ENCODE results near the gene OPRL1. TPM values are rescaled to one million over a fixed set of nuclear protein-coding genes. Genes with fewer than 3 reads are reported as not detected.
"Not testable (repeated sequence)": the region's sequence is repeated elsewhere in the genome, so short reads cannot be mapped to it uniquely, and the experiment has no call there.

OPRL1 gene
- total and polyA plus RNA-seq, 4 donors = 5.2 to 26.3 (median 18.6) TPM

DNA sequence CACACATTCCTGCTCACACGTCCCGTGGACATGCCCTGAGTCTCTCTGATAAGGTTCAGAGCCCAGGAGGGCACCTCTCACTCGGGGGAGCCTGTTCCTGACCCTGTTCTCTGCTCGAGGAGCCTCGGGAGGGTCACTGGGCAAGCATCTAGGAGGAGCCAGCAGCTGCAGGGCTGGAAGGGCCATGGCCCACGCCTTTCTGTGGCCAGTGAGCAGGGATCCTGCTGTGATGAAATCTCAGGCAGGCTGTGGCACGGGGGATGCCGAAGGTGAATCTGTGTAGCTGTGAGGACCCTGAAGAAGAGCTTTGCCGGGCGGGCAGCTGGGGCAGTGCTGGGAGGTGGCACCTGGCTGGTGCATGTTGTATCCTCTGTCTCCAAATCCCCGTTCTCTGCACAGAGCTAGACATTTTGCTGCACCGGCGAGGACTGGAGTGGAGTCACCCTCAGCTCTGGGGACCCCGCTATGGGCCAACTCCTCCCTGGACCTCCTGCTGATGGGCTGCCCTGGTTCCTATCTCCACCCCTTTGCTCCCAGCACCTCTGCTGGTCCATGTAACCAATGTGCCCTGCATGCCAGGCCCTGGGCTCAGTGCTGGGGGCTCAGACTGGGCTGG lies 34.6 kb downstream of the OPRL1 start:
- Histone ChIP-seq H3K27me3 (ENCODE audit: control insufficient read depth, insufficient read depth, low read length) (no peaks in the 10 kb centered on the region), H3K27ac (ENCODE audit: low read depth, low read length) (no peak overlapping the region), H3K4me1 (ENCODE audit: control insufficient read depth, insufficient read depth, low read length) (peaks cover 55% of the 10 kb centered on the region), H3K9me3 (ENCODE audit: control insufficient read depth, insufficient read depth, low read length) (no peaks in the 10 kb centered on the region), H3K4me3 (ENCODE audit: low read depth, low read length) (no peak overlapping the region), H3K36me3 (ENCODE audit: control insufficient read depth, insufficient read depth, low read length) (no peaks in the 10 kb centered on the region)
- 78% methylated on average over 14 of the region's 14 CpGs for whole genome bisulfite sequencing (ENCODE audit: insufficient coverage)
- no peak for DNase-seq (ENCODE audit: low read depth in 4 of 6, low spot score in 6 of 6)

GRCh38 chr20:64115171-64115911 lies 35.5 kb downstream of the OPRL1 start:
- Histone ChIP-seq H3K27ac (ENCODE audit: low read depth, low read length) (no peak overlapping the region), H3K27me3 (ENCODE audit: control insufficient read depth, insufficient read depth, low read length) (no peaks in the 10 kb centered on the region)

DNA sequence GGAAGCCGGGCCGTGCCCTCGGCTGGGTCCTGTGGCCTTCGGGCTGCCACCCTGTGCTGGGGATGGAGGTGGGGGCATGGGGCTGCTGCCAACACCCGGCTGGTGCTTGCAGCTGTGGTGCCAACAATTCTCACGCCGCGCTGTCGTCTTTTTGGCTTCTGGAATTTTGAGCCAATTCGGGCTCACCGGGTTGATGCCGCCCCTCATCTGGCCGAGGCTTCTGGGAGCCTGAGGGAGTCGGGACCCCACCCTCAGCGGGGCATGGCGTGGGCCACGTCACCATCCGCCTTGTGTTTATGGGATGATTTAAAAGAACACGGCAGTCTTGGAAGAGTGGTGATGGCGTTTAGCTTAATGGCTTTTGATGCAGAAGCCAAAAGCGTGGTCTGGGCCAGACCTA lies 36.1 kb downstream of the OPRL1 start:
- Histone ChIP-seq H3K27me3 (ENCODE audit: control insufficient read depth, insufficient read depth, low read length) (no peaks in the 10 kb centered on the region), H3K9me3 (ENCODE audit: control insufficient read depth, insufficient read depth, low read length) (no peaks in the 10 kb centered on the region), H3K27ac (ENCODE audit: low read depth, low read length) (no peak overlapping the region), H3K4me1 (ENCODE audit: control insufficient read depth, insufficient read depth, low read length) (peaks cover 56% of the 10 kb centered on the region), H3K4me3 (ENCODE audit: low read depth, low read length) (no peak overlapping the region), H3K36me3 (ENCODE audit: control insufficient read depth, insufficient read depth, low read length) (no peaks in the 10 kb centered on the region)
- no peak for DNase-seq (ENCODE audit: low read depth in 4 of 6, low spot score in 6 of 6)
- WGBS (ENCODE audit: insufficient coverage) = 77% methylated on average over 17 of the region's 21 CpGs

More at GRCh38 chr20:64115171-64115911, 35.5 kb downstream of the OPRL1 start:
- no peaks in the 10 kb centered on the region for H3K9me3 ChIP-seq (ENCODE audit: control insufficient read depth, insufficient read depth, low read length)
- H3K4me3 ChIP-seq (ENCODE audit: low read depth, low read length) = no peak overlapping the region
- peak in 2 of 6 donors; percentile 57 to 93 for DNase-seq (ENCODE audit: low read depth in 4 of 6, low spot score in 6 of 6)
- WGBS (ENCODE audit: insufficient coverage) = 53% methylated on average over 6 of the region's 14 CpGs
- no peaks in the 10 kb centered on the region for H3K36me3 ChIP-seq (ENCODE audit: control insufficient read depth, insufficient read depth, low read length)
- H3K4me1 ChIP-seq (ENCODE audit: control insufficient read depth, insufficient read depth, low read length) = peaks cover 54% of the 10 kb centered on the region

GRCh38 chr20:64116541-64117431 lies 36.9 kb downstream of the OPRL1 start:
- WGBS (ENCODE audit: insufficient coverage) = 82% methylated on average over 17 of the region's 17 CpGs
- H3K9me3 ChIP-seq (ENCODE audit: control insufficient read depth, insufficient read depth, low read length) = no peaks in the 10 kb centered on the region
- no peak for DNase-seq (ENCODE audit: low read depth in 4 of 6, low spot score in 6 of 6)
- H3K4me1 ChIP-seq (ENCODE audit: control insufficient read depth, insufficient read depth, low read length) = peaks cover 52% of the 10 kb centered on the region
- H3K4me3 ChIP-seq (ENCODE audit: low read depth, low read length) = no peak overlapping the region
- no peak overlapping the region for H3K27ac ChIP-seq (ENCODE audit: low read depth, low read length)
- H3K36me3 ChIP-seq (ENCODE audit: control insufficient read depth, insufficient read depth, low read length) = no peaks in the 10 kb centered on the region
- peaks cover 4% of the 10 kb centered on the region for H3K27me3 ChIP-seq (ENCODE audit: control insufficient read depth, insufficient read depth, low read length)

- not testable (repeated sequence) for H3K27ac ChIP-seq (ENCODE audit: low read depth, low read length); DNase-seq (ENCODE audit: low read depth in 4 of 6, low spot score in 6 of 6); H3K27me3 ChIP-seq (ENCODE audit: control insufficient read depth, insufficient read depth, low read length); H3K9me3 ChIP-seq (ENCODE audit: control insufficient read depth, insufficient read depth, low read length); H3K36me3 ChIP-seq (ENCODE audit: control insufficient read depth, insufficient read depth, low read length); H3K4me3 ChIP-seq (ENCODE audit: low read depth, low read length)
- peaks cover 46% of the 10 kb centered on the region for H3K4me1 ChIP-seq (ENCODE audit: control insufficient read depth, insufficient read depth, low read length)
- 17% methylated on average over 1 of the region's 6 CpGs for WGBS (ENCODE audit: insufficient coverage)
Measured at GRCh38 chr20:64117432-64117777, 37.5 kb downstream of the OPRL1 start.

DNA sequence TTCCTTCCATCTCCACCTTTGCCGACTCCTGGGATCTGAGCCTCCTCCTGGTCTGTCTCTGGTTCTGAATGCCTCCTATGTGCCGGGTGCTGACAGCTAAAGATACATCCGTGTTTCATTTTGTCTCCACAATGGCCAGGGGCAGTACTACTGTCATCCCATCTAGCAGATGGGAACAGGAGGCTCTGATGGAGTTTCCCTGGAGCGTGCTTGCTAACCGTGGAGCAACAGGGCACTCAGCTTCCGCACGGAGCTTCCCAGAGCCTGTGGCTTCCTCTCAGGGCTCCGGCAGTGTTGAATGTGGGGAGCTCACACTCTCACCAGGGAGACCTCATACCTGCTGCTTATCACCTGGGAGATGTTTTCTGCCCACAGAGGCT lies 39.4 kb downstream of the OPRL1 start:
- H3K36me3 ChIP-seq (ENCODE audit: control insufficient read depth, insufficient read depth, low read length) = no peaks in the 10 kb centered on the region
- H3K9me3 ChIP-seq (ENCODE audit: control insufficient read depth, insufficient read depth, low read length) = no peaks in the 10 kb centered on the region
- H3K4me3 ChIP-seq (ENCODE audit: low read depth, low read length) = no peak overlapping the region
- no peak overlapping the region for H3K27ac ChIP-seq (ENCODE audit: low read depth, low read length)
- peaks cover 39% of the 10 kb centered on the region for H3K4me1 ChIP-seq (ENCODE audit: control insufficient read depth, insufficient read depth, low read length)
- no peak for DNase-seq (ENCODE audit: low read depth in 4 of 6, low spot score in 6 of 6)
- WGBS (ENCODE audit: insufficient coverage) = 71% methylated on average over 5 of the region's 8 CpGs
- peaks cover 6% of the 10 kb centered on the region for H3K27me3 ChIP-seq (ENCODE audit: control insufficient read depth, insufficient read depth, low read length)

GRCh38 chr20:64119681-64120341 lies 39.9 kb downstream of the OPRL1 start:
- WGBS (ENCODE audit: insufficient coverage) = 77% methylated on average over 12 of the region's 14 CpGs
- Histone ChIP-seq H3K27ac (ENCODE audit: low read depth, low read length) (no peak overlapping the region), H3K4me3 (ENCODE audit: low read depth, low read length) (no peak overlapping the region), H3K4me1 (ENCODE audit: control insufficient read depth, insufficient read depth, low read length) (peaks cover 36% of the 10 kb centered on the region), H3K9me3 (ENCODE audit: control insufficient read depth, insufficient read depth, low read length) (no peaks in the 10 kb centered on the region), H3K36me3 (ENCODE audit: control insufficient read depth, insufficient read depth, low read length) (no peaks in the 10 kb centered on the region), H3K27me3 (ENCODE audit: control insufficient read depth, insufficient read depth, low read length) (peaks cover 6% of the 10 kb centered on the region)
- DNase-seq (ENCODE audit: low read depth in 4 of 6, low spot score in 6 of 6) = no peak

DNA sequence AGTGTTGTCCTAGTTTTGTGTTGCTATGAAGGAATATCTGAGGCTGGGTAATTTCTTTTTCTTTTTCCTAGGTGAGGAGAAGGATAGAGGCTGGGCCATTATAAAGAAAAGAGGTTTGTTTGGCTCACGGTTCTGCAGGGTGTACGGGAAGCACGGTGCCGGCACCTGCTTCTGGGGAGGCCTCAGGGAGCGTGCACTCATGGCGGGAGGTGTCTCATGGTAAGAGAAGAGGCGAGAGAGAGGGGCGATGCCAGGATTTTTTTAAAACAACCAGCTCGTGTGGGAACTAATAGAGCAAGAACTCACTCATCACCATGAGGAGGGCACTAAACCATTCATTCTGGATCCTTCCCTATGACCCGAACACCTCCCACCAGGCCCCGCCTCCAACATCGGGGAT lies 41.7 kb downstream of the OPRL1 start:
- H3K36me3 ChIP-seq (ENCODE audit: control insufficient read depth, insufficient read depth, low read length) = no peaks in the 10 kb centered on the region
- no peak for DNase-seq (ENCODE audit: low read depth in 4 of 6, low spot score in 6 of 6)
- H3K27ac ChIP-seq (ENCODE audit: low read depth, low read length) = no peak overlapping the region
- peaks cover 6% of the 10 kb centered on the region for H3K27me3 ChIP-seq (ENCODE audit: control insufficient read depth, insufficient read depth, low read length)
- WGBS (ENCODE audit: insufficient coverage) = no CpG with 5 or more reads among the region's 12 CpGs
- no peaks in the 10 kb centered on the region for H3K9me3 ChIP-seq (ENCODE audit: control insufficient read depth, insufficient read depth, low read length)
- no peak overlapping the region for H3K4me3 ChIP-seq (ENCODE audit: low read depth, low read length)
- H3K4me1 ChIP-seq (ENCODE audit: control insufficient read depth, insufficient read depth, low read length) = peaks cover 18% of the 10 kb centered on the region

GRCh38 chr20:64122927-64123326 lies 43.0 kb downstream of the OPRL1 start:
- WGBS (ENCODE audit: insufficient coverage) = 93% methylated on average over 10 of the region's 11 CpGs
- not testable (repeated sequence) for H3K27ac ChIP-seq (ENCODE audit: low read depth, low read length); H3K27me3 ChIP-seq (ENCODE audit: control insufficient read depth, insufficient read depth, low read length); H3K4me3 ChIP-seq (ENCODE audit: low read depth, low read length); H3K36me3 ChIP-seq (ENCODE audit: control insufficient read depth, insufficient read depth, low read length); DNase-seq (ENCODE audit: low read depth in 4 of 6, low spot score in 6 of 6); H3K9me3 ChIP-seq (ENCODE audit: control insufficient read depth, insufficient read depth, low read length)
- H3K4me1 ChIP-seq (ENCODE audit: control insufficient read depth, insufficient read depth, low read length) = peaks cover 14% of the 10 kb centered on the region
